A549 treated with Mapracorat at 1 μM for 4 hours (cell line): ENCODE measurements around the gene MYF5. TPM values are rescaled to one million over a fixed set of nuclear protein-coding genes. Genes with fewer than 3 reads are reported as not detected.

Source experiments
- total RNA-seq: library from RNA; stranded (reverse); fragments of 200-300 nt; extraction: Qiagen RNA extraction; gene quantifications from 5 replicates; pipeline ENCODE4 v1.2.3, GENCODE V29; 2022

Gene MYF5
- total RNA-seq: not detected in 5 replicates

GRCh38 chr12:80716696-80717469, at the start of gene MYF5:
Gene MYF5 (plus strand): TSS chr12:80716912. CDS start chr12:80717064, 152 bp downstream.

GRCh38 chr12:80707126-80707829, 9.4 kb upstream of the MYF5 start, which contains the start of gene MYF6:
Gene MYF6 (plus strand): TSS chr12:80707634. CDS start chr12:80707720, 86 bp downstream.

Other genes with a start within 250 kb of the MYF5 start
- not detected in 5 replicates for gene MYF6, start 9.3 kb upstream of the MYF5 start, total RNA-seq
- 0.13 to 0.55 TPM (median 0.39 TPM) in 5 replicates for gene LIN7A, start 221.0 kb downstream of the MYF5 start, total RNA-seq